Spleen (tissue), 11 donors: ENCODE measurements around the gene POMT2. TPM values are rescaled to one million over a fixed set of nuclear protein-coding genes. Genes with fewer than 3 reads are reported as not detected.

Experiments used
- DNase-seq: peaks from one replicate; pipeline ENCODE4 v3.0.0-alpha.2; 2020
- H3K27ac ChIP-seq, 8 donors: fragments of 200-600 bp; sonication (generic) in 7 of 8; 1 replicate in 4 of 8; 2 replicates in 4 of 8; pipeline versions ENCODE4 v1.5.0 to v1.8.0; 2016 to 2021; ENCODE audit warnings: inconsistent platforms in 4 of 8, mild to moderate bottlenecking in 4 of 8, moderate library complexity in 1 of 8
- H3K27me3 ChIP-seq, 7 donors: fragments of 200-600 bp; sonication (generic) in 6 of 7; replicated peaks in 1 of 7; 1 replicate in 4 of 7; 2 replicates in 3 of 7; pipeline versions ENCODE4 v1.5.0 to v1.8.0; 2016 to 2021; ENCODE audit warnings: inconsistent platforms in 3 of 7, mild to moderate bottlenecking in 1 of 7
- H3K36me3 ChIP-seq, 6 donors: fragments of 200-600 bp; sonication (generic) in 5 of 6; 1 replicate in 4 of 6; 2 replicates in 2 of 6; pipeline versions ENCODE4 v1.5.0 to v1.8.0; 2016 to 2021; ENCODE audit warnings: inconsistent platforms in 2 of 6
- H3K4me1 ChIP-seq, 6 donors: fragments of 200-600 bp; sonication (generic) in 5 of 6; 1 replicate in 3 of 6; 2 replicates in 3 of 6; pipeline versions ENCODE4 v1.5.0 to v1.8.0; 2016 to 2021; ENCODE audit warnings: inconsistent platforms in 3 of 6
- H3K4me3 ChIP-seq, 8 donors: fragments of 200-600 bp; sonication (generic) in 7 of 8; 1 replicate in 4 of 8; 2 replicates in 4 of 8; pipeline versions ENCODE4 v1.5.0 to v1.8.0; 2016 to 2021; ENCODE audit warnings: inconsistent platforms in 4 of 8, mild to moderate bottlenecking in 4 of 8, moderate library complexity in 2 of 8
- H3K9me3 ChIP-seq, 8 donors: fragments of 200-600 bp; sonication (generic) in 7 of 8; 1 replicate in 4 of 8; 2 replicates in 4 of 8; pipeline versions ENCODE4 v1.5.0 to v1.8.0; 2016 to 2021; ENCODE audit warnings: inconsistent platforms in 4 of 8
- CTCF ChIP-seq, 11 experiments: fragments of 200-600 bp in 7 of 11; fragments of 450-650 bp in 4 of 11; sonication (generic) in 4 of 11; IDR thresholded peaks in 8 of 11; conservative IDR thresholded peaks in 3 of 11; 1 replicate in 7 of 11; 2 replicates in 4 of 11; pipeline versions ENCODE4 v1.4.0 to v1.8.0; 2016 to 2021; ENCODE audit warnings: antibody characterized with exemption in 11 of 11, inconsistent platforms in 4 of 11, mild to moderate bottlenecking in 1 of 11
- POLR2A ChIP-seq, 3 donors: fragments of 450-650 bp; IDR thresholded peaks; one replicate each; pipeline ENCODE4 v1.5.1; 2017; ENCODE audit warnings: antibody characterized with exemption in 3 of 3, mild to moderate bottlenecking in 1 of 3
- POLR2AphosphoS5 ChIP-seq, 3 donors: sonication (generic); formaldehyde crosslinking; IDR thresholded peaks; one replicate each; pipeline ENCODE4 v1.5.1; 2017; ENCODE audit warnings: antibody characterized with exemption in 3 of 3
- WGBS, 5 donors: extraction: QIAGEN DNeasy Blood & Tissue Kit in 3 of 5; methylation state at CpG; one replicate each; pipeline versions ENCODE4 v1.1.5 to v1.1.7; 2013 to 2018; 5-methylcytosine and 5-hydroxymethylcytosine counted together
- intact Hi-C: fragments of 100-400 bp; cut with DNase I; formaldehyde crosslinking; loops from one replicate; pipeline ENCODE4 v1.15.0; 2023; ENCODE audit warnings: low total_unique reads
- polyA plus RNA-seq, 3 donors: library from polyadenylated mRNA; stranded (reverse); fragments of 200-250 nt; gene quantifications; one replicate each; pipeline ENCODE4 v1.2.1, GENCODE V29; 2013
- total RNA-seq, 7 donors: library from RNA; depleted of rRNA in 3 of 7; stranded (reverse); fragments of >200 nt in 3 of 7; fragmentation: NEBNext Ultra II Directional in 4 of 7; extraction: Animal tissue kit (Norgen Biotek cat#: 25700) in 4 of 7; gene quantifications; one replicate each; pipeline versions ENCODE4 v1.1.0 to v1.2.1, GENCODE V29; 2016 to 2021
- donor health status: healthy with polysubstance abuse.
- donor health status: DM: no; HTN: no; CAD: no; lungs with moderate emphysema.
- donor health status: DM: no; HTN: no; CAD: no.
- donor health status: Bipolar disorder and iron deficiency.
- donor health status: healthy.
- donor health status: DM: no; HTN: no; CAD: no.
- donor health status: DM: yes; HTN: yes; CAD: no.

The POMT2 gene
- total and polyA plus RNA-seq, 10 donors = 5.4 to 23.6 (median 16.6) TPM

GRCh38 chr14:77309131-77309530 lies 11.6 kb downstream of the POMT2 start:
- DNase-seq = no peak
- TF ChIP-seq CTCF (IDR thresholded peaks at IDR 0.05 in 8 of 11, conservative IDR thresholded peaks at IDR 0.05 in 3 of 11) (no peak), POLR2A (IDR thresholded peaks at IDR 0.05) (no peak), POLR2AphosphoS5 (IDR thresholded peaks at IDR 0.05) (no peak)
- no peak overlapping the region for H3K27ac ChIP-seq
- H3K9me3 ChIP-seq = no peaks in the 10 kb centered on the region
- intact Hi-C loops = no loop called here
- whole genome bisulfite sequencing, 5 donors = 38 to 56% (median 39%) methylated on average over 4 of the region's 4 CpGs
- peaks cover 0 to 28% (median 5%) of the 10 kb centered on the region in 6 donors for H3K36me3 ChIP-seq
- no peak overlapping the region for H3K4me3 ChIP-seq
- H3K27me3 ChIP-seq = no peaks in the 10 kb centered on the region
- H3K4me1 ChIP-seq = peaks cover 0 to 15% (median 2%) of the 10 kb centered on the region in 6 donors

GRCh38 chr14:77306851-77307496 lies 13.7 kb downstream of the POMT2 start:
- Histone ChIP-seq H3K27me3 (no peaks in the 10 kb centered on the region), H3K36me3 (peaks cover 0 to 45% (median 7%) of the 10 kb centered on the region in 6 donors), H3K27ac (no peak overlapping the region), H3K4me1 (peaks cover 0 to 15% (median 2%) of the 10 kb centered on the region in 6 donors), H3K9me3 (no peaks in the 10 kb centered on the region), H3K4me3 (no peak overlapping the region)
- WGBS, 5 donors = 61 to 77% (median 67%) methylated on average over 3 of the region's 3 CpGs
- TF ChIP-seq POLR2AphosphoS5 (IDR thresholded peaks at IDR 0.05) (no peak), POLR2A (IDR thresholded peaks at IDR 0.05) (no peak), CTCF (IDR thresholded peaks at IDR 0.05 in 8 of 11, conservative IDR thresholded peaks at IDR 0.05 in 3 of 11) (no peak)
- intact Hi-C loops = no loop called here
- DNase-seq = no peak

- DNase-seq = no peak
- Histone ChIP-seq H3K27me3 (no peaks in the 10 kb centered on the region), H3K36me3 (peaks cover 0 to 48% (median 7%) of the 10 kb centered on the region in 6 donors), H3K27ac (no peak overlapping the region), H3K9me3 (no peaks in the 10 kb centered on the region), H3K4me1 (peaks cover 0 to 15% (median 3%) of the 10 kb centered on the region in 6 donors), H3K4me3 (no peak overlapping the region)
- intact Hi-C loops = no loop called here
- WGBS, 5 donors = 78 to 92% (median 89%) methylated on average over 3 of the region's 3 CpGs
- TF ChIP-seq CTCF (IDR thresholded peaks at IDR 0.05 in 8 of 11, conservative IDR thresholded peaks at IDR 0.05 in 3 of 11) (no peak), POLR2AphosphoS5 (IDR thresholded peaks at IDR 0.05) (no peak), POLR2A (IDR thresholded peaks at IDR 0.05) (no peak)
Measured at GRCh38 chr14:77306416-77306815, 14.3 kb downstream of the POMT2 start.

- no peaks in the 10 kb centered on the region for H3K9me3 ChIP-seq
- no peak overlapping the region for H3K4me3 ChIP-seq
- no peak overlapping the region for H3K27ac ChIP-seq
- no peaks in the 10 kb centered on the region for H3K27me3 ChIP-seq
- peaks cover 0 to 46% (median 7%) of the 10 kb centered on the region in 6 donors for H3K36me3 ChIP-seq
- no peak for DNase-seq
- no peak for TF ChIP-seq POLR2A (IDR thresholded peaks at IDR 0.05)
- TF ChIP-seq CTCF (IDR thresholded peaks at IDR 0.05 in 8 of 11, conservative IDR thresholded peaks at IDR 0.05 in 3 of 11) = no peak
- TF ChIP-seq POLR2AphosphoS5 (IDR thresholded peaks at IDR 0.05) = no peak
- peaks cover 0 to 21% (median 6%) of the 10 kb centered on the region in 6 donors for H3K4me1 ChIP-seq
- intact Hi-C loops = no loop called here
- 83 to 92% (median 86%) methylated on average over 4 of the region's 4 CpGs for WGBS, 5 donors
Measured at GRCh38 chr14:77305696-77306095, 15.0 kb downstream of the POMT2 start.
